SK-N-SH (cell line): ENCODE results near the gene NR3C1. TPM values are rescaled to one million over a fixed set of nuclear protein-coding genes. Genes with fewer than 3 reads are reported as not detected.

Experiments used
- CTCF ChIA-PET: fragments of 300-600, 350-600 bp; formaldehyde crosslinking; extraction: SDS; loops from one replicate; lab custom pipeline; 2021; lab: Yijun Ruan, JAX
- POLR2A ChIA-PET: fragments of 350-600 bp; sonication (Branson Sonifier 250); formaldehyde crosslinking; extraction: SDS; loops from one replicate; lab custom pipeline; 2020; ENCODE audit warnings: antibody characterized with exemption, inconsistent platforms; lab: Yijun Ruan, JAX
- DNase-seq: peaks from one replicate; pipeline ENCODE4 v3.0.0; 2012
- H2AFZ ChIP-seq: fragments of 200-600 bp; sonication (generic); 2 replicates; pipeline ENCODE4 v1.8.1; 2016; ENCODE audit warnings: antibody characterized with exemption, mild to moderate bottlenecking, low read depth
- H3F3A ChIP-seq: fragments of 200-600 bp; sonication (generic); replicated peaks from 2 replicates; pipeline ENCODE3; 2016; ENCODE audit warnings: antibody characterized with exemption, mild to moderate bottlenecking; ENCODE audit not compliant: insufficient read depth
- H3K27ac ChIP-seq, 2 experiments: fragments of 200-500 bp in 1 of 2; fragments of 200-600 bp in 1 of 2; sonication (Bioruptor generic) in 1 of 2; sonication (generic), shearing (Covaris generic) in 1 of 2; 2 replicates each; pipeline versions ENCODE4 v1.5.1 to v1.6.1; 2014 to 2016; ENCODE audit warnings: low read depth in 2 of 2, inconsistent platforms in 1 of 2, low read length in 1 of 2, mild to moderate bottlenecking in 1 of 2, mixed read lengths in 1 of 2
- H3K27me3 ChIP-seq: fragments of 200-600 bp; sonication (generic), shearing (Covaris generic); 2 replicates; pipeline ENCODE4 v1.6.1; 2016; ENCODE audit warnings: mixed run types; ENCODE audit not compliant: insufficient read depth
- H3K36me3 ChIP-seq, 2 experiments: fragments of 200-500 bp in 1 of 2; fragments of 200-600 bp in 1 of 2; sonication (Bioruptor generic) in 1 of 2; sonication (generic) in 1 of 2; replicated peaks in 1 of 2; 2 replicates each; pipeline versions ENCODE3 to v1.5.1; 2014 to 2016; ENCODE audit warnings: low read length in 1 of 2, mild to moderate bottlenecking in 1 of 2; ENCODE audit not compliant: insufficient read depth in 2 of 2, control insufficient read depth in 1 of 2
- H3K4me1 ChIP-seq, 2 experiments: fragments of 200-500 bp in 1 of 2; fragments of 200-600 bp in 1 of 2; sonication (Bioruptor generic) in 1 of 2; sonication (generic), shearing (Covaris generic) in 1 of 2; 2 replicates each; pipeline versions ENCODE4 v1.5.1 to v1.6.1; 2014 to 2016; ENCODE audit warnings: low read depth in 1 of 2, low read length in 1 of 2, mixed run types in 1 of 2; ENCODE audit not compliant: insufficient read depth in 2 of 2, control insufficient read depth in 1 of 2
- H3K4me2 ChIP-seq: fragments of 200-600 bp; sonication (generic), shearing (Covaris generic); 2 replicates; pipeline ENCODE4 v1.6.1; 2017; ENCODE audit warnings: mixed run types
- H3K4me3 ChIP-seq, 2 experiments: fragments of 200-500 bp in 1 of 2; fragments of 200-600 bp in 1 of 2; sonication (Bioruptor generic) in 1 of 2; sonication (generic), shearing (Covaris generic) in 1 of 2; 2 replicates each; pipeline versions ENCODE4 v1.5.1 to v1.8.1; 2014 to 2016; ENCODE audit warnings: low read depth in 2 of 2, inconsistent platforms in 1 of 2, low read length in 1 of 2, mild to moderate bottlenecking in 1 of 2, mixed read lengths in 1 of 2, moderate library complexity in 1 of 2
- H3K79me2 ChIP-seq: fragments of 200-600 bp; sonication (generic); 2 replicates; pipeline ENCODE4 v1.8.1; 2017; ENCODE audit warnings: mild to moderate bottlenecking; ENCODE audit not compliant: insufficient read depth
- H3K9ac ChIP-seq: fragments of 200-600 bp; sonication (generic); 2 replicates; pipeline ENCODE4 v1.6.1; 2017; ENCODE audit warnings: mixed run types
- H3K9me2 ChIP-seq: fragments of 200-600 bp; sonication (generic); 2 replicates; pipeline ENCODE4 v1.6.1; 2017; ENCODE audit warnings: mixed run types
- H3K9me3 ChIP-seq: fragments of 200-600 bp; sonication (generic); 2 replicates; pipeline ENCODE4 v1.6.1; 2017; ENCODE audit warnings: mixed run types, mild to moderate bottlenecking, moderate library complexity
- H4K20me1 ChIP-seq: fragments of 200-600 bp; sonication (generic); 2 replicates; pipeline ENCODE4 v1.6.1; 2017; ENCODE audit warnings: mild to moderate bottlenecking, mixed run types; ENCODE audit not compliant: insufficient read depth
- CHD2 ChIP-seq: fragments of 150-350 bp; IDR thresholded peaks from 2 replicates; pipeline ENCODE4 v1.6.1; 2018; ENCODE audit warnings: low read length; ENCODE audit not compliant: partially characterized antibody
- CTCF ChIP-seq: fragments of 200-600 bp; sonication (generic); IDR thresholded peaks from 2 replicates; pipeline ENCODE4 v1.6.1; 2017; ENCODE audit warnings: antibody characterized with exemption, mild to moderate bottlenecking, moderate library complexity
- ELF1 ChIP-seq: IDR thresholded peaks from 2 replicates; pipeline ENCODE4 v1.4.0; 2012
- FOXJ3 ChIP-seq: sonication (generic); formaldehyde crosslinking; IDR thresholded peaks from 2 replicates; pipeline ENCODE4 v1.5.1; 2020; ENCODE audit warnings: mild to moderate bottlenecking, missing genetic modification reagents
- FOXM1 ChIP-seq: IDR thresholded peaks from 2 replicates; pipeline ENCODE4 v1.4.0; 2012; ENCODE audit warnings: low read depth, mild to moderate bottlenecking
- IRF3 ChIP-seq: fragments of 150-350 bp; IDR thresholded peaks from 2 replicates; pipeline ENCODE4 v1.6.1; 2016; ENCODE audit warnings: mild to moderate bottlenecking, low read depth, low read length
- JUND ChIP-seq: IDR thresholded peaks from 2 replicates; pipeline ENCODE4 v1.4.0; 2012
- NRF1 ChIP-seq: IDR thresholded peaks from 2 replicates; pipeline ENCODE4 v1.6.1; 2012; ENCODE audit warnings: low read depth, mild to moderate bottlenecking, low read length
- PBX3 ChIP-seq: IDR thresholded peaks from 2 replicates; pipeline ENCODE4; 2012
- POLR2AphosphoS5 ChIP-seq: IDR thresholded peaks from 2 replicates; pipeline ENCODE4 v1.6.1; 2012; ENCODE audit warnings: low read depth, low read length
- RAD21 ChIP-seq: IDR thresholded peaks from 2 replicates; pipeline ENCODE4 v1.6.1; 2012; ENCODE audit warnings: mild to moderate bottlenecking, low read length
- RCOR1 ChIP-seq: fragments of 150-350 bp; IDR thresholded peaks from 2 replicates; pipeline ENCODE4 v1.6.1; 2017; ENCODE audit warnings: antibody characterized with exemption, low read length
- REST ChIP-seq: IDR thresholded peaks from 2 replicates; pipeline ENCODE4 v1.6.1; 2012; ENCODE audit warnings: mild to moderate bottlenecking, low read depth, low read length, moderate library complexity
- USF1 ChIP-seq: IDR thresholded peaks from 2 replicates; pipeline ENCODE4 v1.4.0; 2012; ENCODE audit warnings: low read depth, borderline replicate concordance
- USF2 ChIP-seq: fragments of 150-350 bp; IDR thresholded peaks from 2 replicates; pipeline ENCODE4 v1.6.1; 2017; ENCODE audit warnings: antibody characterized with exemption, low read length, low read depth, borderline replicate concordance
- ZBTB33 ChIP-seq: IDR thresholded peaks from 2 replicates; pipeline ENCODE4 v1.4.0; 2012; ENCODE audit warnings: low read depth, borderline replicate concordance
- WGBS: methylation state at CpG from one replicate; pipeline ENCODE4 v1.1.6; 2017; ENCODE audit warnings: low lambda C conversion rate; 5-methylcytosine and 5-hydroxymethylcytosine counted together
- polyA plus RNA-seq, 3 experiments: library from polyadenylated mRNA; depleted of rRNA; stranded (reverse); fragments of >200 nt; gene quantifications; 2 replicates each; pipeline ENCODE4 v1.2.3, GENCODE V29; 2012

Gene NR3C1
- polyA plus RNA-seq, 1 of the 3 experiments (the other 2 are of a cell fraction) = 7.1 TPM

- Histone ChIP-seq H3K4me2 (no peak overlapping the region), H3K27ac (no peak overlapping the region), H3K9me3 (no peaks in the 10 kb centered on the region), H3K27me3 (no peaks in the 10 kb centered on the region), H4K20me1 (no peaks in the 10 kb centered on the region), H2AFZ (no peak overlapping the region), H3K36me3 (peaks cover 0 to 16% of the 10 kb centered on the region in 2 experiments), H3K4me3 (no peak overlapping the region), H3K4me1 (no peaks in the 10 kb centered on the region), H3K9ac (no peak overlapping the region), H3K9me2 (no peaks in the 10 kb centered on the region), H3F3A (peaks cover 3% of the 10 kb centered on the region), H3K79me2 (peaks cover 69% of the 10 kb centered on the region)
- 98% methylated on average over 6 of the region's 6 CpGs for WGBS
- no peak for TF ChIP-seq ELF1
- TF ChIP-seq RAD21 = no peak
- DNase-seq = no peak
- POLR2A ChIA-PET = no interaction called here
- CTCF ChIA-PET = interaction anchor here (0.6 to 1.2 kb wide), 3 partner anchors 17 to 89 kb away, joined by 3 to 4 read pairs (median 3); no protein-coding TSS in a partner anchor
Observed at GRCh38 chr5:143336485-143336884, 67.0 kb downstream of the NR3C1 start.

GRCh38 chr5:143334903-143335302 lies 68.6 kb downstream of the NR3C1 start:
- Histone ChIP-seq H2AFZ (no peak overlapping the region), H3K36me3 (peaks cover 0 to 16% of the 10 kb centered on the region in 2 experiments), H3F3A (peaks cover 3% of the 10 kb centered on the region), H3K4me1 (0 out of 4 replicates have a peak, but pooled peaks cover 0 to 8% of the 10 kb centered on the region in 2 experiments)
- POLR2A ChIA-PET = no interaction called here
- TF ChIP-seq IRF3 = no peak
- TF ChIP-seq POLR2AphosphoS5 = no peak
- no peak for TF ChIP-seq ZBTB33
- TF ChIP-seq RCOR1 = no peak
- no peak for TF ChIP-seq CHD2
- no peak for TF ChIP-seq NRF1
- TF ChIP-seq CTCF = no peak
- TF ChIP-seq PBX3 = no peak
- no peak for TF ChIP-seq REST
- TF ChIP-seq USF2 = no peak
- TF ChIP-seq FOXJ3 (CRISPR knock-in tag) = no peak
- no peak for TF ChIP-seq JUND
- no peak for TF ChIP-seq FOXM1
- no peak for TF ChIP-seq USF1
- TF ChIP-seq, all 33 proteins: peak for 0
- CTCF ChIA-PET = no interaction called here
- DNase-seq = no peak
- Histone ChIP-seq H3K79me2 (peaks cover 69% of the 10 kb centered on the region), H3K4me2 (no peak overlapping the region), H3K9me3 (no peaks in the 10 kb centered on the region), H3K9me2 (no peaks in the 10 kb centered on the region), H3K27ac (no peak overlapping the region), H4K20me1 (peaks cover 6% of the 10 kb centered on the region), H3K4me3 (no peak overlapping the region), H3K27me3 (no peaks in the 10 kb centered on the region), H3K9ac (no peak overlapping the region)
- 95% methylated on average over 3 of the region's 3 CpGs for WGBS
